Stimulated activated CD8-positive, alpha-beta memory T cell treated with anti-CD3 and anti-CD28 coated beads, Interleukin-15, amount 100 ng/mL, for 1 hour (primary cell): Measurements from ENCODE around the gene SOAT2.
"Not testable (repeated sequence)": the region's sequence is repeated elsewhere in the genome, so short reads cannot be mapped to it uniquely, and the experiment has no call there.

ENCODE experiments used
- DNase-seq: peaks from one replicate; pipeline ENCODE4 v3.0.0-alpha.2; 2020; ENCODE audit warnings: low read depth

SOAT2 gene

DNA sequence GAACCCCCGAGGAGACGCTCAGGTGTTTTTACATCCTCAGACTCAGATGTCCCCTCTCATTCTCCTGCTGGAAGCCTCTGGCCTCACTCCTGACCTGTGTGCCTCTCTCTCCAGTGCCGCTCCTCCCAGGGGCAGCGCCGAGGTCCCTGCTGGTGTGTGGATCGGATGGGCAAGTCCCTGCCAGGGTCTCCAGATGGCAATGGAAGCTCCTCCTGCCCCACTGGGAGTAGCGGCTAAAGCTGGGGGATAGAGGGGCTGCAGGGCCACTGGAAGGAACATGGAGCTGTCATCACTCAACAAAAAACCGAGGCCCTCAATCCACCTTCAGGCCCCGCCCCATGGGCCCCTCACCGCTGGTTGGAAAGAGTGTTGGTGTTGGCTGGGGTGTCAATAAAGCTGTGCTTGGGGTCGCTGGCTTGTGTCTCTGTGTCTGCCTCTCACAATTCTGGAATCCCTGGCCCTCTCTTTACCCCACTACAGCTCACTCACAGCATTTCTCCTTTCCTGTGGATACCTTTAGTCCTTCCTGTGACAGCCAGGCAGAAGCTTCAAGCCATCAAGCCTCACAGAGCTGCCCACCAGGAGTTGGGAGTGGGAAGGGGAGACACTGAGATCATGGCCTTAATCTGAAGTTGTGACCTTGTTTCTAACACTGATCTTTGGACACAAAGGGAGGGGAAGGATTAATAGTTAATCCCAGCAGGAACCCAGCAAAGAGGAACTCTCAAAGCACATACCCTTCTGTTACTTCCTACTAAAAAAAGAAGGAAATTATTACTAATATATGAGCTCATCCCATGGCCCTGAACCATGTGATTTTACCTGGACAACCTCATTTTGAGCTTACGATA is 1.1 kb upstream of the SOAT2 start:
- DNase-seq, result no peak

DNA sequence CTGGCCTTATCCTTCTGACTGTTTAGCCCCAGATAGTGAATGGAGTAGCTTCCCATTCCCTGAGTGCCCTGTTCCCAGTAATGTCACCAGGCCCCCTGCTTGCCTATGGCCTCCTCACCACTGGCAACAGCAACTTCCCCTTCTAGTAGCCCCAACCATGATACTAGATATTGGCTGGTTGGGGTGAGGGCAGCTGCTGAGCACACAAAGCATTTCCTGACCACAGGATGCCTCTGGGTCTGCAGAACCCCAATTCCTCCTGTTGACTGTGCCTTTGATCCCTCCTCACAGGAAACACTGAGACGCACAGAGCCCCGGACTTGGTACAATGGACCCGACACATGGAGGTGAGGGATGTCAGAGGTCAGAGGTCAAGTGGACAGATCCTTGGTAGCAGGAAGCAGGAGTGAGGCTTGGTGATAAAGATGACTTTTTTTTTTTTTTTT is 597 bp downstream of the SOAT2 start:
- DNase-seq, result no peak

DNA sequence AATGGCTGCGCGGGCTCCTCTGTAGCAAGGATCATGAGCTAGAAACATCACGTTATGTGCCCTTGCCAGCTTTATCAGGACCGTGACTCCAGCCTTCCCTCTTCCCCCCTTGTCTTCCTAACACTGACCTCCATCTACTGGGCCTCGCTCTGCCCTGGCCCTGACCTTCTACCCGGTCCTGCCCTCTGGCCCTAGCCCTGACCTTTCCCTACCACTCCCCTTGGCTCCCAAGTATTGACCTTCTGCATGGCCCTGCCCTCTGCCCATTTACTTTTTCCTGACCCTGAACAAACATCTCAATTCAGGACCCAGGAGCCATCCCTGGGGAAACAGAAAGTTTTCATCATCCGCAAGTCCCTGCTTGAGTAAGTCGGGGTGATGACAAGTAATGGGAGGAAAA is 2.0 kb downstream of the SOAT2 start:
- no peak for DNase-seq

DNA sequence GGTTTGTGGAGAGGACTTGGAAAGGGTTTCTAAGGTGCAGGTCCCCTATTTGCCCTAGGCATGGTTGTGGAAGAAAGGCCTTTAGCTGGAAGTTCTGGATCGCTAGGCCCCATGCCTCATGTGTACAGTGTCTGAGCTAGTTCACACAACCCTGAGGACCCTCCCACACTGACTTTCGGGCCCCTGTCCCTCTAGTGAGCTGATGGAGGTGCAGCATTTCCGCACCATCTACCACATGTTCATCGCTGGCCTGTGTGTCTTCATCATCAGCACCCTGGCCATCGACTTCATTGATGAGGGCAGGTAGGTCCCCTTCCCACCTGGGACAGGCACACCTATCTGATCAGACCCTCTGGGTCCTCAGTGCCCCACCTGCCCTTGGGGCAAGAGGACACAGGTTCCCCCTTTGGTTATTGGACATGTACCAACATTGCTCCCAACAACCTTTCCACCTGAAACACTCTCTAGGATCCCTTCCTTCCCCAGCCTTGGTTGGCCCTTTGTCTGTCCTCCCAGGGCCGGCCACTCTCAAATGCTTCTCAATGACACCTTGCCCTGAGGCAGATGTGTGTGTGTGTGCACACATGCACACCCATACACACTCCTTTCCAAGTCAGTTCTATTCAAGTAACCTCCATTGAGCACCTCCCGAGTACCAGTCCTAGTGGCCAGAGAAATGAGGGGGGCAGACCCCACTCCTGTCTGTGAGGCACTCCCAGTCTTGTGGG is 2.6 kb downstream of the SOAT2 start:
- DNase-seq, result no peak

DNA sequence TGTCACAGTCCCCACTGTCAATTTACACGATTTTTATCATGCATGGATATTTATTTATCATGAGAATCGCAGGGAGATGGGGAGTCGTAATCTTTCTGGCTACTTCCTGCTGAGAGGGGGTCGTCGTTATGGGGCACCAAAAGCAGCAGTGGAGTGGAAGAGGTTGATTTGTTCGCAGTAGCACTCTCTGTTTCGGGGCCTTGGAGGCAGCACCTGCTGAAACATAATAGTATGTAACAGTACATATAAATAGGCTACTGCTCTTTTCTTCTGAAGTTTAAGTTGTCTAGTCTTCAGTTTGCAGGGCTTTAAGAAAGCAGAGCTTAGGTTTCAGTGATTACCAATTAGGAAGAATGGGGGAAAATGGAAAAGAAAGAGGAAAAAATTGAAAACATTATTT is 3.8 kb downstream of the SOAT2 start:
- DNase-seq, result no peak

DNA sequence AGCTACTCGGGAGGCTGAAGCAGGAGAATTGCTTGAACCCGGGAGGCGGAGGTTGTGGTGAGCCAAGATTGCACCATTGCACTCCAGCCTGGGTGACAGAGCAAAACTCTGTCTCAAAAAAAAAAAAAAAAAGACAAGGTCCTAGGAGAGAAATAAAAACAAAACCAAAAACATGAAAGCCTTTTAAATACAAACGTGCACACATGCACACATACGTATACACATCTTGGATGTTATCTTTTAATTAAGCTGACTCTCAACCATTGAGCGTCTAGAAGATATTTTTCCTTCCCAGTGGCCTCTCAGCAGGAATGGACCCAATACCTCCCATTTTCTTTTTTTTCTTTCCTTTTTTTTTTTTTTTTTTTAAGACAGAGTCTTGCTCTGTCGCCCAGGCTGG is 9.1 kb downstream of the SOAT2 start:
- not testable (repeated sequence) for DNase-seq

DNA sequence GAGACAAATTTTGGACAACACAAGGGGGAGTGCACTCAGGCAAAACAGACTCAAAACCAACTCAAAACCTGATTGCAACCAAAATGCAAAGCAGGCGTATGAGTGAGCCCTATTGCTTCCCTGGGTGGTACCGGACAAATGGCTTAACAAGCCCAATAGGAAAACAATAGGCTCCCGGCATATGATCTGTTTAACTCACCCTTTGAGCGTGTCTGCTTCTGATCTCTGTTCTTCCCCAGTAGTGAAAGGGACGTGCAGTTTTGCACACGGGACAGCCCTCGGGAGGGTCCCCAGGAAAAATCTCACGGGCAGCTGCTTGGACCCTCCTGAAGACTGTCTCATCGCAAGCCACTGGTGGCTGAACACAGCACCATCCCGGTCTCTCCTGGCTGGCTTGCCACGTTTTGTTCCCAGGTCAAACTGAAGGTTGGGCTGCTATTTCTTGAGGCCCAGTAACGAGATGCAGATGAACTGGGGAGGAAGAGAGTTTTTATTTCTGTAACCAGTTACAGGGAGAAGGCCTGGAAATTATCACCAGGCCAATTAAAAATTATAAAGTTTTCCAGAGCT is 9.9 kb downstream of the SOAT2 start:
- DNase-seq, result no peak

DNA sequence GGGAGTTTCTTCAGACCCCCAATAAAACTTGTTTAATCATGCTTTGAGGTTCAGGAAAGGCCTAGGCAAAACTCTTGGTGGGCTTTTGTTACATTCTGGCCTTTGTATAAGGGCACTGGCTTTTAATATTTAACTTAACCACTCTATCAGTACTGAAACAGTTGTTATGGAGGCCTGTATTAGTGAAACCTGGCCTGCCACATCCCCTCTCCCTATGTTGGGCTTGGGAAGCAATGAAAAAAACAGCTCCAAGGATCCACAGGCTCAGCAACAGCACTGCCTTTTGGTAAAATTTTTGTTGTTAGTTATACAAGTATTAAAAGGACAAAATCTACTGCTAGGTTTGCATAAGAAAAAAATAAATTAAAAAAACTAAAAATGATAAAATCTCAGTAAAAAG is 10.7 kb downstream of the SOAT2 start:
- DNase-seq, result no peak

DNA sequence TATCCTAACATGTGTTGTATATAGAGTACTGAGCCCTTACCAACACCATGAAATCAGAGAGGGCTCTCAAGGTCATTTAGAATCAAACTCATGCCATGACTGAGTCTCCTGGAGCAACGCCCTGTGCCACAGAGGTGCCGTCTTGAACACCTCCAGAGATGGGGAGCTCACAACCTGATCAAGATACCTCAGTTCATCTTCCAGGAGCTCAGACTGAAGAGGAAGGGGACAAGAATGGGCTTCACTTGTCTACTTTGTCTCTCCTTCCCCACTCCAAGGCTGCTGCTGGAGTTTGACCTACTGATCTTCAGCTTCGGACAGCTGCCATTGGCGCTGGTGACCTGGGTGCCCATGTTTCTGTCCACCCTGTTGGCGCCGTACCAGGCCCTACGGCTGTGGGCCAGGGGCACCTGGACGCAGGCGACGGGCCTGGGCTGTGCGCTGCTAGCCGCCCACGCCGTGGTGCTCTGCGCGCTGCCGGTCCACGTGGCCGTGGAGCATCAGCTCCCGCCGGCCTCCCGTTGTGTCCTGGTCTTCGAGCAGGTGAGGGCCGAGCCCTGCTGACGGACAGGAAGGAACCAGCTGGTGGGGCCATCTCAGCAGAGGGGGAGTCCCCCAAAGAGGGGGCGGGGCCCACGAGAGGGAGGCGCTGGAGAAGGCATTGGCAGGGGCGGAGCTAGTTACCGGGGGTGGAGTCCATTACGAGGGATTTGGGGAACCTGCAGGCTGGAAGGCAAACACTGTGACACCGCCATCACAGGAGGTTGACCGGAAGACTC is 12.0 kb downstream of the SOAT2 start:
- no peak for DNase-seq

DNA sequence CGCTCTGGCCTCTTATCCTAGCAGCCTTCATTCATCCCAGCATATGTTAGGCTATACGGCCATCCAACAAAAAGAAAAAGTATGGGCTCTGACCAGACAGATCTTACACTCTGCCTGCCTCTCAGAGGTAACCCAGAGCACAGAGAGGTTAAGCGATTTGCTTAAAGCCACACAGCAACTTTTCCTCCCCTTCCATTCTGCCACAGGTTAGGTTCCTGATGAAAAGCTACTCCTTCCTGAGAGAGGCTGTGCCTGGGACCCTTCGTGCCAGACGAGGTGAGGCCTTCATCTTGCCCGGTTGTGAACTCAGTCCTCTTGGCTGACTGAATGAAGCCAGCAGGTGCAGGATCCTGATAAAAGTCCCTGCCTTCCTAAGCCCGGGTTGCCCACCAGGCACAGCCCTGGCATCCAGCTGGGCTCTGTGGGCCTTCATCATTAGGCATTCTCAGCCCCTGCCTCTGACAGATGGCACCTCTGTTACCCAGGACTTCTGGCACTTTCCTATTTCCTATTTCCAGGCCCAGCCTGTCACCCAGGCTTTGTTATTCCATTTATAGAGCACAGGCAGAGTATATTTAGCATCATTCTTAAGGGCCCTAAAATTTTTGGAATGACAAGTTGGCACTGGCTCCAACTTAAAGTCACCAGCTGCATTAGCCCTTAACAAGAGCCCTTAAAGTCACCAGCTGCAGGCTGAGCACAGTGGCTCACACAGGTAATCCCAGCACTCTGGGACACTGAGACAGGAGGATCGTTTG is 12.8 kb downstream of the SOAT2 start:
- no peak for DNase-seq

DNA sequence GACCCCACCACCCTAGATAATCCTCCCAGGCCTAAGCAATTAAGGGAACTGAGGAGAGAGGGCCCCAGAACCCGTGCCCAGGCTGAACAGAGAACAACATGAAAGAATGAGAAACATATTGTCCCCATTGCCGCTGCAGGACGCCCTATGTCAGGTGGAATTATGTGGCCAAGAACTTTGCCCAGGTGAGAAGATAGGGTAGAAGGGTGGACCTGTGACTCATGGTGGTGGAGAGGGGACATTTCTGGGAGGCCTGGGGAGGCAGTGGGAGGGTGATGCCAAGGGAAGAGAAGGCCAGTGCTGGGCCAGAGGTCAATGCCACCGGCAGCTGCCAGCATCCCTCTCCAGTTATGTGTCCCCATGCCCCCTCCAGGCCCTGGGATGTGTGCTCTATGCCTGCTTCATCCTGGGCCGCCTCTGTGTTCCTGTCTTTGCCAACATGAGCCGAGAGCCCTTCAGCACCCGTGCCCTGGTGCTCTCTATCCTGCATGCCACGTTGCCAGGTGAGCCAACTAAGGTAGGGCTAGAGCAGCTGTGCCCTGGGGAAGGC is 15.5 kb downstream of the SOAT2 start:
- DNase-seq, result no peak

DNA sequence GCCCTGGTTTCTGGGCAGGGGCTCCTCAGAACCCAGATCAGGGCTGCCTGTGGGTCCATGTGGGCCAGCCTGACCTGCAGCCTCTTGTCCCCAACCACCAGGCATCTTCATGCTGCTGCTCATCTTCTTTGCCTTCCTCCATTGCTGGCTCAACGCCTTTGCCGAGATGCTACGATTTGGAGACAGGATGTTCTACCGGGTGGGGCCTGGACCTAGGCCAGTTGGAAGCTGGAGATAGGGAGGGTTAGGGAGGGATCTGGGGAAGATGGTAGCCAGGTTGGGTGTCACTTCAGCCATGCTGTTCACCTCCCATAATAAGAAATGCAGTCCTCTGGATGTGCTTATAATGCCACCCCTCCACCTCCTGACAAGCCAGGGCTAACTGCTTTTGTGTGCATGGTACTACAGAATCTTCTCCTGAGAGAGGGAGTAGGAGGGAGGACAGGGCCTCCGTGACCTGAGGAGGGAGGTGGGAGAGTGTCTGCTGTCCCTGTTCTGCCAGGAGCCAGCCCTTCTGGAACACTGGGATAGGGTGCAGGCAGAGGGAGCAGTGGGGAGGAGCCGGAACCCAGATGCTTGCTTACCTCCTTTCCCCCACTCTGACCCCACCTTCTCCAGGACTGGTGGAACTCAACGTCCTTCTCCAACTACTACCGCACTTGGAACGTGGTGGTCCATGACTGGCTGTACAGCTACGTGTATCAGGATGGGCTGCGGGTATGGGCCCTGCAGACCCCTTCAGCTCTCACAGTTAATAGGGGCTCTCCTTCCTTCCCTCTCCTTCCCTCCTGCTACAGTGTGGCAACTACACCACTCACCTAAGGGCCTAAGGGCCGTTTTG is 17.6 kb downstream of the SOAT2 start:
- DNase-seq, result no peak

DNA sequence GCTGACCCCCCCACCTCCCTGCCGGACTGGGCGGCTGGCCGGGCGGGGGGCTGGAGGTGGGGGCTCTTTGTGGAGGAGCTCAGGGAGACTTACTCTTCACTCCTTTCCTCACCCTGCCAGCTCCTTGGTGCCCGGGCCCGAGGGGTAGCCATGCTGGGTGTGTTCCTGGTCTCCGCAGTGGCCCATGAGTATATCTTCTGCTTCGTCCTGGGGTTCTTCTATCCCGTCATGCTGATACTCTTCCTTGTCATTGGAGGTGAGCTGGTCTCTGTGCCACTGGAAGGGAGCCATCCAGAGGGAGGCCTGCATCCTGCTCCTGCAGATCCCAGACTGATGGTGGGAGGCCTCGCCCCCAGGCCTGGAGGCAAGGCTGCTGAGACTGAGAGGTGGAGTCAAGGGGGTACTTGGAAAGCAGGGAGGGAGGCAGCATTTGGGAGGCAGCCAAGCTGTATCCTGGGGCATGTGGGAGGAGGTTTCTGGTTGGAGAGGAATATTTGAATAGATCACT is 19.7 kb downstream of the SOAT2 start:
- DNase-seq, result no peak

DNA sequence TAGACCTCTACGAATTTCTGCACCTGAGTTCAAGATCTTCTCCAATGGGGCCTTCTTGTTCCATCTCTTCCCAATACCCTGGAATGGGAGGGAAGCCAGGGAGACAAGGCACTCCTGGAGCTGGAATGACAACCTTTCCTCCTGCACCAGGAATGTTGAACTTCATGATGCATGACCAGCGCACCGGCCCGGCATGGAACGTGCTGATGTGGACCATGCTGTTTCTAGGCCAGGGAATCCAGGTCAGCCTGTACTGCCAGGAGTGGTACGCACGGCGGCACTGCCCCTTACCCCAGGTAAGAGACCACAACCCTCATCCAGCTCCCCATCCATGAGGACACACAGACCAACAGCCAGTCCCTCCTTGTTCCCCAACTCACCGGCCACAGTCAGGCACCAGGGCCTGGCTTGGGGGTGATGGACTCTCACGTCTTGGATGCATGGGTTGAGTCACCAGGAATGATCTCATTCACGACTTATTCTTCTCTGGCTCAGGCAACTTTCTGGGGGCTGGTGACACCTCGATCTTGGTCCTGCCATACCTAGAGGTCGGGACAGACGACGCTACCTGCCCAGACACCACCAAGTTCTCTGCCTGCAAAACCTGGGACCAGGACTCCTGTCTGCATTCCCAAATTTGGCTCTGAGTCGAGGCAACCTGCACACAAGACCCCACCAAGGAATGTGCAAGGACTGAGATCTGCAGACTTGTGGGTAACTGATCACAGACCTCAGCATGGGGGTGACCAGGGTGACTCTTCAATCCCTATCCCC is 20.5 kb downstream of the SOAT2 start:
- DNase-seq, result no peak

DNA sequence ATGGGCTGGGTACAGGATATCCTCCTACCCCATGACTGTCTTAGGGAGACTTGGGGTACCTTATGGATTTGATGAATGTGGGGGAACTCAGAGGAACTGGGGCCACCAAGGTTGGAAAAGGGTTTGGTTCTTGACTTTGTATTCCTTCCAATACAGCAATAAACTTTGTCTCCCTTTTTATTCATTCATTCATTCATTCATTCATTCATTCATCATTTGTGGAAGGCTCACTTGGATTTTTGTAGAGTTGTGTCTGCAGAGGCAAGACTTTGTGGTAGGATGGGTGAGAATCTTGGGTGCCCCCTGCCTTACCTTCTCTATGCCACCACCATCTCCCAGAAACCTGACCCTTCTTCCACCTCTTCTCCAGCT is 21.1 kb downstream of the SOAT2 start:
- DNase-seq, result no peak

DNA sequence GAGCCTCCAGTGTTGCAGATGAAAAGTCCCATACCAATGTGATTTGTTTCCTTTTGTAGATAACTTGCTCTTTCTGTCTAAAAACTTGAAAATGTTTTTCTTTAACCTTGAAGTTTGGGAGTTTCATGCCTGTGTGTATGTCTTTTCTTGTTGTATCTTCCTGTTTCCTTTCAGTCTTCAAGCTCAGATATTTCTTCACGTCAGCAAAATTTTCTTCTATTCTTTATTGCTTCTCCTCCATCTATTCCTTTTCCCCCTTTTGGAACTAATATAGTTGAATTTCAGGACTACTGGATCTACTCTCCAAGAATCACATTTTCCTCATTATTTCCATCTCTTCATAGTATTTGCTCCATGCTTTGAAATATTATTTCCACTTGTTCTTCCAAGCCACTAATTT is 23.9 kb downstream of the SOAT2 start:
- no peak for DNase-seq

DNA sequence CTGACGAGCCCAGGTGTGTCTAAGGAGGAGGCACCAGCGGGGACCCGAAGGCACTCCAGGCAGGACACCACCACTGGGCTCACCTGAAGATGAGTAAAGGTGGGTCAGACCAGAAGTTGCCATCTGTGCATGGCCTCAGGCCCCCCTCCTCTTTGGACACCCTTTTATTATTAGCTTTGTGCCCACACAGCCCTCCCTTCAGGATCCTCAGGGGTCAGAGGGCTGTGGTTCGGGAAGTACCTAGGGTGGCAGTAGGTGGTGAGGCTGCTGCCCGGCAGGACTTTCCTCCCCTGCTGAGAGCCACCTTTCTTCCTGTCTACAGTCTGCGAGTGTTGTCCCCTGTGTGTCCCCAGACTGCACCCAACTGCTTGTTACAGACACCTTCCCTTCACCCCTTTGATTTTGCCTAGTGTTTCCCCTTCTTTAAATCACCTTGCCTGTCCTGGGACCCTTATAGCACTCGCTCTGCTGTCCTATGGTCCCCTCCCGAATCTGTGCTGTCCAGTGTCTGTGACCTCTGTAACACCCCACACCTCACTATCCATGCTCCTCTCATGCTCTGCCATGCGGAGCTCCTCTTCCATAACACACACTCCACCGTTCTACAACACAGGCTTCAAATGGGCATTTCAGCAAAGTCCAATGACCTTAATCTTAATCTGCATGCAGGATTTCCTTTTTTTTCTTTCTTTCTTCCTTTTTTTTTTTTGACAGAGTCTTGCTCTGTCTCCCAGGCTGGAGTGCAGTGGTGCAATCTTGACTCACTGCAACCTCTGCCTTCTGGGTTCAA is 25.7 kb downstream of the SOAT2 start:
- no peak for DNase-seq

DNA sequence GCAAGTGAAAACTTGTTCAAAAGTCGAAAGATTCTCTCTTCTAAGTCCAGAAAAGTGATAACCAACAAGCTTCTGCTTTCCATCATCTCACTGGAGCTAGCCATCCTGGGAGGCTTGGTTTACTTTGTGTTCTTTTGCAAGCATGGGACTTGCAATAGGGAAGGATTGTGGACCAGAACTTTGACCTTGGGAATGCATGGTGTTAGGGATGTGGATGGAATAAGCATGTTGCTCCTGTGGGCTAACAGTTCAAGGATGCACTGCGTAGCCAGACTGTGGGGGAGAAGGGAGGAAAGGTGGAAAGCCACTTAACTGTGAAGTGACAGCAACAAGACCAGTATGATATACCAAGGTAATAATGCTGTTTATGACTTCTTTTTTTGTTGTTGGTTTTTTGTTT is 28.6 kb downstream of the SOAT2 start:
- DNase-seq, result no peak

DNA sequence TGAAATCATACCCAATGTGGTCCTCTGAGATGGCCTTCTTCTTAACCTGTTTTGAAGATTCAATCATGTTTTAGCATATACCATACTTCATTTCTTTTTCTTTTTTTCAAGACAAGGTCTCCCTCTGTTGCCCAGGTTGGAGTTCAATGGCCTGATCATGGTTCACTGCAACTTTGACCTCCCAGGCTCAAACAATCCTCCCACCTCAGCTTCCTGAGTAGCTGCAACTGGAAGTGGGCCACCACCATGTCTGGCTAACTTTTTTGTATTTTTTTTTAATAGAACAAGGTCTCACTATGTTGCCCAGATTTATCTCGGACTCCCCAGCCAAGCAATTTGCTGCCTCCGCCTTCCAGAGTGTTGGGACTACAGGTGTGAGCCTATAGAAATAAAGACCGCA is 30.4 kb downstream of the SOAT2 start:
- DNase-seq, result no peak
